H1 (cell line): ENCODE data around the gene CGB3. TPM values are rescaled to one million over a fixed set of nuclear protein-coding genes. Genes with fewer than 3 reads are reported as not detected.

ENCODE experiments used
- CTCF ChIA-PET: fragments of 300-600 bp; sonication (Branson Sonifier 250); formaldehyde crosslinking; loops from one replicate; lab custom pipeline; 2021; ENCODE audit not compliant: partially characterized antibody; lab: Charles Lee
- POLR2A ChIA-PET: fragments of 300-600 bp; sonication (Branson Sonifier 250); formaldehyde crosslinking; loops from one replicate; lab custom pipeline; 2021; ENCODE audit warnings: inconsistent platforms; ENCODE audit not compliant: partially characterized antibody; lab: Charles Lee
- DNase-seq, 2 experiments: peaks; one replicate each; pipeline versions ENCODE4 v3.0.0 to v3.0.0-alpha.2; 2010 to 2022; ENCODE audit warnings: low spot score in 2 of 2, low read depth in 1 of 2, mixed read lengths in 1 of 2
- FAIRE-seq: peaks from 2 replicates; lab custom pipeline; 2011; peaks lifted over from hg19 to GRCh38; lab: Jason Lieb, UNC
- H2AFZ ChIP-seq: 2 replicates; pipeline ENCODE4 v1.8.1; 2012; ENCODE audit warnings: low read length, inconsistent platforms
- H2AK5ac ChIP-seq: 2 replicates; pipeline ENCODE4 v1.6.1; 2013; ENCODE audit warnings: low read depth, low read length
- H2BK120ac ChIP-seq: replicated peaks from 2 replicates; pipeline ENCODE3; 2013; ENCODE audit warnings: low read depth, low read length, inconsistent platforms
- H2BK12ac ChIP-seq: 2 replicates; pipeline ENCODE4 v1.6.1; 2013; ENCODE audit warnings: low read depth, low read length
- H2BK15ac ChIP-seq: 2 replicates; pipeline ENCODE4 v1.6.1; 2013; ENCODE audit warnings: low read length
- H2BK20ac ChIP-seq: 2 replicates; pipeline ENCODE4 v1.6.1; 2013; ENCODE audit warnings: low read length
- H2BK5ac ChIP-seq: 2 replicates; pipeline ENCODE4 v1.6.1; 2013; ENCODE audit warnings: low read depth, low read length
- H3K14ac ChIP-seq: 2 replicates; pipeline ENCODE4 v1.6.1; 2013; ENCODE audit warnings: inconsistent platforms; ENCODE audit not compliant: insufficient read length
- H3K18ac ChIP-seq: 2 replicates; pipeline ENCODE4 v1.6.1; 2013; ENCODE audit warnings: low read length; ENCODE audit errors: extremely low read depth
- H3K23ac ChIP-seq: 2 replicates; pipeline ENCODE4 v1.6.1; 2013; ENCODE audit warnings: inconsistent platforms; ENCODE audit not compliant: insufficient read length
- H3K23me2 ChIP-seq: 2 replicates; pipeline ENCODE4 v1.6.1; 2013; ENCODE audit warnings: low read depth, low read length
- H3K27ac ChIP-seq: 2 replicates; pipeline ENCODE4 v1.6.1; 2011; ENCODE audit warnings: low read depth, low read length, inconsistent platforms
- H3K27me3 ChIP-seq, 4 experiments: replicated peaks in 1 of 4; 1 replicate in 1 of 4; 2 replicates in 3 of 4; pipeline versions ENCODE4 v1.6.1 to v1.8.1; 2011 to 2013; ENCODE audit warnings: low read length in 3 of 4, mild to moderate bottlenecking in 3 of 4, inconsistent platforms in 2 of 4, mixed read lengths in 2 of 4, moderate library complexity in 1 of 4; ENCODE audit not compliant: control insufficient read depth in 3 of 4, insufficient read depth in 3 of 4; ENCODE audit errors: extremely low read depth in 1 of 4
- H3K36me3 ChIP-seq, 4 experiments: 2 replicates each; pipeline versions ENCODE4 v1.6.1 to v1.8.1; 2011 to 2013; ENCODE audit warnings: mild to moderate bottlenecking in 4 of 4, low read length in 3 of 4, moderate library complexity in 2 of 4, control low read depth in 1 of 4, inconsistent platforms in 1 of 4; ENCODE audit not compliant: insufficient read depth in 4 of 4, control insufficient read depth in 2 of 4
- H3K4ac ChIP-seq: replicated peaks from 2 replicates; pipeline ENCODE3; 2013; ENCODE audit warnings: low read length, low read depth, mixed read lengths, inconsistent platforms; ENCODE audit not compliant: insufficient read length
- H3K4me1 ChIP-seq, 4 experiments: replicated peaks in 1 of 4; 1 replicate in 1 of 4; 2 replicates in 3 of 4; pipeline versions ENCODE4 v1.6.1 to v1.8.1; 2011 to 2013; ENCODE audit warnings: low read length in 3 of 4, inconsistent platforms in 2 of 4, mixed read lengths in 1 of 4; ENCODE audit not compliant: insufficient read depth in 4 of 4, control insufficient read depth in 3 of 4
- H3K4me2 ChIP-seq, 2 experiments: 2 replicates each; pipeline versions ENCODE4 v1.6.1 to v1.8.1; 2011 to 2013; ENCODE audit warnings: low read depth in 2 of 2, low read length in 2 of 2, control low read depth in 1 of 2, inconsistent platforms in 1 of 2, mild to moderate bottlenecking in 1 of 2; ENCODE audit not compliant: insufficient read depth in 1 of 2
- H3K4me3 ChIP-seq, 4 experiments: fragments of 200-600, 300-600 bp in 1 of 4; sonication (generic), shearing (Covaris generic), sonication (Bioruptor Twin) in 1 of 4; 2 replicates each; pipeline versions ENCODE4 v1.5.1 to v1.8.1; 2011 to 2016; ENCODE audit warnings: low read length in 4 of 4, low read depth in 3 of 4, control low read depth in 2 of 4, inconsistent platforms in 2 of 4, mild to moderate bottlenecking in 2 of 4, mixed read lengths in 1 of 4, moderate library complexity in 1 of 4; ENCODE audit not compliant: insufficient read depth in 2 of 4; ENCODE audit errors: extremely low read depth in 1 of 4
- H3K56ac ChIP-seq: replicated peaks from 2 replicates; pipeline ENCODE3; 2013; ENCODE audit warnings: low read depth, mild to moderate bottlenecking, mixed read lengths, low read length, inconsistent platforms; ENCODE audit not compliant: insufficient read length
- H3K79me1 ChIP-seq: 2 replicates; pipeline ENCODE4 v1.6.1; 2013; ENCODE audit warnings: low read depth, low read length, control low read depth
- H3K79me2 ChIP-seq, 2 experiments: 2 replicates each; pipeline versions ENCODE4 v1.6.1 to v1.8.1; 2012 to 2013; ENCODE audit warnings: low read length in 2 of 2, mild to moderate bottlenecking in 2 of 2, inconsistent platforms in 1 of 2; ENCODE audit not compliant: insufficient read depth in 2 of 2, control insufficient read depth in 1 of 2
- H3K9ac ChIP-seq, 4 experiments: replicated peaks in 1 of 4; 1 replicate in 1 of 4; 2 replicates in 3 of 4; pipeline versions ENCODE4 v1.6.1 to v1.8.1; 2011 to 2013; ENCODE audit warnings: low read depth in 3 of 4, low read length in 3 of 4, control low read depth in 2 of 4, mild to moderate bottlenecking in 2 of 4, moderate library complexity in 2 of 4, inconsistent platforms in 1 of 4; ENCODE audit errors: extremely low read depth in 1 of 4
- H3K9me3 ChIP-seq, 2 experiments: 2 replicates each; pipeline versions ENCODE4 v1.6.1 to v1.8.1; 2012 to 2013; ENCODE audit warnings: mild to moderate bottlenecking in 2 of 2, moderate library complexity in 2 of 2, control low read depth in 1 of 2, inconsistent platforms in 1 of 2, low read depth in 1 of 2, low read length in 1 of 2, mixed read lengths in 1 of 2; ENCODE audit not compliant: insufficient read depth in 2 of 2
- H4K20me1 ChIP-seq, 2 experiments: replicated peaks in 1 of 2; 2 replicates each; pipeline versions ENCODE3 to v1.8.1; 2011 to 2013; ENCODE audit warnings: inconsistent platforms in 2 of 2, low read length in 2 of 2, mild to moderate bottlenecking in 1 of 2; ENCODE audit not compliant: insufficient read depth in 2 of 2, control insufficient read depth in 1 of 2
- H4K5ac ChIP-seq: 2 replicates; pipeline ENCODE4 v1.6.1; 2013; ENCODE audit warnings: low read length, low read depth, mixed read lengths, inconsistent platforms; ENCODE audit not compliant: insufficient read length
- H4K8ac ChIP-seq: 2 replicates; pipeline ENCODE4 v1.8.0; 2013; ENCODE audit warnings: mild to moderate bottlenecking, moderate library complexity, low read length, inconsistent platforms; ENCODE audit not compliant: insufficient read depth; ENCODE audit errors: extremely low read depth
- H4K91ac ChIP-seq: replicated peaks from 2 replicates; pipeline ENCODE3; 2013; ENCODE audit warnings: low read length, mixed read lengths, inconsistent platforms; ENCODE audit not compliant: insufficient read length
- BCL11A ChIP-seq, 2 experiments: IDR thresholded peaks; one replicate each; pipeline ENCODE4 v1.6.1; 2011; ENCODE audit warnings: low read depth in 2 of 2, low read length in 2 of 2, mild to moderate bottlenecking in 2 of 2
- CBX8 ChIP-seq: fragments of 300-800, 300-1000 bp; sonication (generic); IDR thresholded peaks from 2 replicates; pipeline ENCODE4 v1.7.1; 2016; ENCODE audit warnings: low read depth, low read length, borderline replicate concordance
- EP300 ChIP-seq, 2 experiments: IDR thresholded peaks; 1 replicate in 1 of 2; 2 replicates in 1 of 2; pipeline ENCODE4 v1.6.1; 2011 to 2012; ENCODE audit warnings: low read depth in 2 of 2, low read length in 2 of 2, mild to moderate bottlenecking in 2 of 2, borderline replicate concordance in 1 of 2, inconsistent platforms in 1 of 2, moderate library complexity in 1 of 2
- FOSL1 ChIP-seq: IDR thresholded peaks from 2 replicates; pipeline ENCODE4 v1.6.1; 2011; ENCODE audit warnings: mild to moderate bottlenecking, low read depth, low read length, moderate library complexity; ENCODE audit not compliant: insufficient read depth
- HDAC6 ChIP-seq: IDR thresholded peaks from one replicate; pipeline ENCODE4 v1.7.1; 2012; ENCODE audit warnings: low read depth, mild to moderate bottlenecking, inconsistent platforms, low read length, moderate library complexity
- JUND ChIP-seq: IDR thresholded peaks from 2 replicates; pipeline ENCODE4 v1.6.1; 2011; ENCODE audit warnings: mild to moderate bottlenecking, improper control_type of control experiment, low read length
- KDM5A ChIP-seq: fragments of 200-600 bp; IDR thresholded peaks from 2 replicates; pipeline ENCODE4 v1.7.1; 2012; ENCODE audit warnings: mild to moderate bottlenecking, low read length, inconsistent platforms, mixed read lengths
- MAX ChIP-seq: IDR thresholded peaks from 2 replicates; pipeline ENCODE4 v1.6.1; 2012; ENCODE audit warnings: inconsistent platforms
- NRF1 ChIP-seq: IDR thresholded peaks from 2 replicates; pipeline ENCODE4 v1.6.1; 2011; ENCODE audit warnings: mild to moderate bottlenecking, low read depth, low read length, improper control_type of control experiment
- YY1 ChIP-seq: IDR thresholded peaks from 2 replicates; pipeline ENCODE4 v1.6.1; 2011; ENCODE audit warnings: low read depth, mild to moderate bottlenecking, low read length
- WGBS, 2 experiments: shearing (Covaris generic) in 1 of 2; methylation state at CpG; one replicate each; pipeline versions ENCODE4 v1.1.6 to v1.1.7; 2013 to 2015; ENCODE audit warnings: low lambda C conversion rate in 2 of 2, mixed read lengths in 2 of 2, inconsistent platforms in 1 of 2, low coverage in 1 of 2, missing lambda C conversion rate in 1 of 2; ENCODE audit not compliant: insufficient replicate concordance in 2 of 2, insufficient coverage in 1 of 2, insufficient read length in 1 of 2; ENCODE audit errors: extremely low coverage in 1 of 2, missing lambda C conversion rate in 1 of 2; 5-methylcytosine and 5-hydroxymethylcytosine counted together
- polyA plus RNA-seq, 7 experiments: library from polyadenylated mRNA; depleted of rRNA in 3 of 7; stranded (reverse) in 5 of 7; unstranded in 2 of 7; fragments of >200 nt in 5 of 7; fragments of 200-250 nt in 2 of 7; gene quantifications; 1 replicate in 5 of 7; 2 replicates in 1 of 7; 4 replicates in 1 of 7; pipeline versions ENCODE4 v1.2.1 to v1.2.3, GENCODE V29; 2011 to 2013; ENCODE audit warnings: missing spikeins in 2 of 7, mixed read lengths in 2 of 7
- total RNA-seq: library from RNA; stranded (reverse); fragmentation: NEBNext Ultra II Directional; extraction: Animal tissue kit (Norgen Biotek cat#: 25700); gene quantifications from 2 replicates; pipeline ENCODE4 v1.2.1, GENCODE V29; 2021

The CGB3 gene
- total and polyA plus RNA-seq, 2 of the 8 experiments (the other 6 are each of a cell fraction or from before 2014, with no cell fraction given), result not detected

- Histone ChIP-seq H3K4me1 (peaks cover 0 to 17% (median 8%) of the 10 kb centered on the region in 4 experiments; a peak in 5 of 7 replicates), H2BK12ac (no peak overlapping the region), H2AFZ (no peak overlapping the region), H4K5ac (no peak overlapping the region), H3K14ac (no peak overlapping the region), H3K27ac (no peak overlapping the region), H3K36me3 (no peaks in the 10 kb centered on the region), H3K9ac (no peak overlapping the region), H3K4me3 (no peak overlapping the region), H4K91ac (no peak overlapping the region), H3K79me2 (no peaks in the 10 kb centered on the region), H2BK15ac (no peak overlapping the region), H2BK120ac (no peak overlapping the region), H2BK20ac (no peak overlapping the region), H3K56ac (no peak overlapping the region), H3K23ac (no peak overlapping the region), H3K23me2 (peaks cover 6% of the 10 kb centered on the region; the same call in 1 of the 2 replicates), H3K79me1 (no peaks in the 10 kb centered on the region), H3K4ac (no peak overlapping the region), H3K9me3 (no peaks in the 10 kb centered on the region), H4K8ac (no peak overlapping the region), H3K18ac (no peak overlapping the region), H2BK5ac (no peak overlapping the region), H3K4me2 (no peak overlapping the region), H4K20me1 (no peaks in the 10 kb centered on the region), H2AK5ac (no peak overlapping the region), H3K27me3 (peaks cover 0 to 15% (median 12%) of the 10 kb centered on the region in 4 experiments; a peak in 6 of 7 replicates)
- WGBS, 2 experiments, result 81% methylated on average over 9 of the region's 9 CpGs; no CpG with 5 or more reads in 1 of the 2 experiments
- TF ChIP-seq HDAC6 (no peak), BCL11A (IDR thresholded peaks at IDR 0.05; ENCODE audit: low read depth in 2 of 2, low read length in 2 of 2) (no peak), YY1 (no peak), JUND (no peak), NRF1 (no peak), KDM5A (no peak), CBX8 (no peak), MAX (no peak), EP300 (IDR thresholded peaks at IDR 0.05; ENCODE audit: borderline replicate concordance in 1 of 2, low read depth in 2 of 2, low read length in 2 of 2) (no peak), FOSL1 (no peak)
- no peak for DNase-seq
- FAIRE-seq, result no peak
- ChIA-PET POLR2A (interaction anchor here (0.8 to 1.2 kb wide), 2 partner anchors 13 to 58 kb away, joined by 3 read pairs; no protein-coding TSS in a partner anchor), CTCF (interaction anchor here (0.9 to 8.1 kb wide), 5 partner anchors 10 to 52 kb away, joined by 3 to 46 read pairs (median 4); partner anchors contain the start of genes CGB2 and CGB7)
These were observed 2.0 kb downstream of the CGB3 start for GRCh38 chr19:49022116-49022515.
